Measurements from ENCODE around the gene ISYNA1. TPM values are rescaled to one million over a fixed set of nuclear protein-coding genes. Genes with fewer than 3 reads are reported as not detected.

Gene ISYNA1
- total and polyA plus RNA-seq, 2 donors (not counting 1 experiment from before 2014, with no cell fraction given), result 22.6 to 28.3 TPM

- Histone ChIP-seq H3K9me3 (ENCODE audit: control extremely low read depth in 1 of 3, control insufficient read depth in 2 of 3, insufficient read depth in 1 of 3, low read length in 2 of 3) (peaks cover 0 to 28% (median 0%) of the 10 kb centered on the region in 3 donors), H2AFZ (ENCODE audit: insufficient read depth, low read depth, low read length, poor library complexity, severe bottlenecking) (no peak overlapping the region), H3K27me3 (replicated peaks in 1 of 4; ENCODE audit: control extremely low read depth in 1 of 4, control insufficient read depth in 3 of 4, insufficient read depth in 4 of 4, low read length in 3 of 4) (peaks cover 0 to 67% (median 37%) of the 10 kb centered on the region in 4 experiments), H3K36me3 (replicated peaks in 1 of 2; ENCODE audit: control extremely low read depth in 1 of 2, control insufficient read depth in 1 of 2, extremely low read depth in 1 of 2, insufficient read depth in 2 of 2, low read length in 1 of 2) (no peaks in the 10 kb centered on the region), H3K4me3 (ENCODE audit: control extremely low read depth in 1 of 5, extremely low read depth in 1 of 5, insufficient read depth in 1 of 5, low read depth in 2 of 5, low read length in 4 of 5) (no peak overlapping the region), H3K79me2 (ENCODE audit: control insufficient read depth, insufficient read depth, low read length) (peaks cover 6% of the 10 kb centered on the region), H3K9ac (ENCODE audit: low read length) (no peak overlapping the region), H4K20me1 (ENCODE audit: control insufficient read depth, insufficient read depth, low read length, poor library complexity, severe bottlenecking) (peaks cover 24% of the 10 kb centered on the region), H3K4me1 (ENCODE audit: control insufficient read depth in 2 of 2, insufficient read depth in 2 of 2, low read length in 2 of 2) (peaks cover 53% of the 10 kb centered on the region in 2 donors), H3K27ac (ENCODE audit: low read length in 2 of 2) (no peak overlapping the region), H3K4me2 (replicated peaks; ENCODE audit: low read depth, low read length, poor library complexity, severe bottlenecking) (peak overlapping the region; percentile 26)
- ChIA-PET CTCF (interaction anchor here (0.7 to 9.3 kb wide), 5 partner anchors 27 to 184 kb away, joined by 4 to 196 read pairs (median 41); partner anchors contain the start of gene GDF15), POLR2A (interaction anchor here (0.9 kb wide), 1 partner anchor 22 kb away, joined by 3 read pairs; no protein-coding TSS in a partner anchor)
- no peak overlapping the region for H3K27ac Mint-ChIP-seq
- no peak for ATAC-seq (ENCODE audit: low read depth)
- H3K9me3 Mint-ChIP-seq (ENCODE audit: insufficient read depth), result no peaks in the 10 kb centered on the region
- peak overlapping the region; percentile 19 for H3K4me3 Mint-ChIP-seq
- TF ChIP-seq EZH2 (IDR thresholded peaks at IDR 0.05; ENCODE audit: borderline replicate concordance, insufficient read depth, low read depth, low read length, poor library complexity, severe bottlenecking) (no peak), CTCF (IDR thresholded peaks at IDR 0.05) (no peak)
- H3K4me1 Mint-ChIP-seq, result peaks cover 49% of the 10 kb centered on the region
- peak; percentile 34 for DNase-seq
- WGBS (ENCODE audit: insufficient coverage), result 8% methylated on average over 22 of the region's 25 CpGs
- H3K27me3 Mint-ChIP-seq, result peaks cover 53% of the 10 kb centered on the region
- intact Hi-C loops (cut with micrococcal nuclease), result no loop called here
Observed at GRCh38 chr19:18415178-18415867, 22.6 kb downstream of the ISYNA1 start.
